Neural cell (in vitro differentiated cells): ENCODE measurements around the gene TRERF1. TPM values are rescaled to one million over a fixed set of nuclear protein-coding genes. Genes with fewer than 3 reads are reported as not detected.

Experiments
- H2AFZ ChIP-seq: fragments of 200-600, 300-800 bp; sonication (generic), shearing (Covaris generic); 2 replicates; pipeline ENCODE4 v1.6.0; 2014; ENCODE audit warnings: low read depth, mild to moderate bottlenecking, antibody characterized with exemption, low read length, moderate library complexity
- H3F3A ChIP-seq: fragments of 200-600 bp; shearing (Covaris generic); 2 replicates; pipeline ENCODE4 v1.6.1; 2016; ENCODE audit warnings: mild to moderate bottlenecking, moderate library complexity, mixed read lengths, antibody characterized with exemption, low read length; ENCODE audit not compliant: insufficient read depth, poor library complexity, severe bottlenecking
- H3K27ac ChIP-seq: fragments of 200-600, 300-800 bp; sonication (generic), shearing (Covaris generic); 2 replicates; pipeline ENCODE4 v1.5.1; 2014; ENCODE audit warnings: mild to moderate bottlenecking, low read length, moderate library complexity
- H3K27me3 ChIP-seq: fragments of 300-800, 200-600 bp; sonication (generic), shearing (Covaris generic); 2 replicates; pipeline ENCODE4 v1.6.0; 2014; ENCODE audit warnings: mild to moderate bottlenecking, low read depth, low read length, moderate library complexity; ENCODE audit not compliant: insufficient read depth
- H3K36me3 ChIP-seq: fragments of 300-800, 200-600 bp; sonication (generic), shearing (Covaris generic); 2 replicates; pipeline ENCODE4 v1.5.1; 2014; ENCODE audit warnings: mild to moderate bottlenecking, antibody characterized with exemption, low read length, moderate library complexity; ENCODE audit not compliant: insufficient read depth
- H3K4me2 ChIP-seq: fragments of 300-800, 200-600 bp; sonication (generic), shearing (Covaris generic); 2 replicates; pipeline ENCODE4 v1.6.0; 2014; ENCODE audit warnings: mild to moderate bottlenecking, low read length
- H3K4me3 ChIP-seq: fragments of 300-800, 200-600 bp; sonication (generic), shearing (Covaris generic); 2 replicates; pipeline ENCODE4 v1.5.1; 2014; ENCODE audit warnings: mild to moderate bottlenecking, low read length, moderate library complexity
- H3K79me2 ChIP-seq: fragments of 200-600 bp; shearing (Covaris generic); replicated peaks from 2 replicates; pipeline ENCODE4 v1.6.0; 2014; ENCODE audit warnings: mild to moderate bottlenecking, low read length, moderate library complexity; ENCODE audit not compliant: insufficient read depth
- H3K9ac ChIP-seq: fragments of 300-800, 200-600 bp; sonication (generic), shearing (Covaris generic); 2 replicates; pipeline ENCODE4 v1.6.1; 2016; ENCODE audit warnings: mild to moderate bottlenecking, low read length, mixed read lengths
- H3K9me2 ChIP-seq: fragments of 200-600 bp; shearing (Covaris generic); 2 replicates; pipeline ENCODE4 v1.6.1; 2016; ENCODE audit warnings: mild to moderate bottlenecking, low read length, mixed read lengths; ENCODE audit not compliant: insufficient read depth
- H3K9me3 ChIP-seq: fragments of 200-600, 300-800 bp; sonication (generic), shearing (Covaris generic); 2 replicates; pipeline ENCODE4 v1.6.1; 2016; ENCODE audit warnings: mild to moderate bottlenecking, mixed run types, low read length, moderate library complexity, mixed read lengths
- H4K20me1 ChIP-seq: fragments of 200-600 bp; shearing (Covaris generic); 2 replicates; pipeline ENCODE4 v1.6.1; 2016; ENCODE audit warnings: mild to moderate bottlenecking, mixed run types; ENCODE audit not compliant: insufficient read depth
- CTCF ChIP-seq: fragments of 450-650 bp; IDR thresholded peaks from 2 replicates; pipeline ENCODE4 v1.5.1; 2014; ENCODE audit warnings: antibody characterized with exemption, mild to moderate bottlenecking, moderate library complexity; ENCODE audit not compliant: poor library complexity, severe bottlenecking
- EP300 ChIP-seq: fragments of 450-650 bp; conservative IDR thresholded peaks from 2 replicates; pipeline ENCODE4 v1.6.1; 2014; ENCODE audit warnings: antibody characterized with exemption, mild to moderate bottlenecking, moderate library complexity; ENCODE audit not compliant: poor library complexity, severe bottlenecking
- EZH2 ChIP-seq: fragments of 200-600, 300-800 bp; shearing (Covaris generic), sonication (generic); IDR thresholded peaks from 2 replicates; pipeline ENCODE4 v1.6.1; 2014; ENCODE audit warnings: antibody characterized with exemption, low read length, borderline replicate concordance, mild to moderate bottlenecking; ENCODE audit not compliant: insufficient read depth, poor library complexity, severe bottlenecking
- MXI1 ChIP-seq: fragments of 450-650 bp; conservative IDR thresholded peaks from 2 replicates; pipeline ENCODE4 v1.6.1; 2014; ENCODE audit warnings: antibody characterized with exemption, mild to moderate bottlenecking; ENCODE audit not compliant: poor library complexity, severe bottlenecking
- POLR2AphosphoS5 ChIP-seq: IDR thresholded peaks from 2 replicates; pipeline ENCODE4 v1.6.1; 2012
- RAD21 ChIP-seq: fragments of 450-650 bp; conservative IDR thresholded peaks from 2 replicates; pipeline ENCODE4 v1.6.1; 2014; ENCODE audit warnings: antibody characterized with exemption, mild to moderate bottlenecking, moderate library complexity
- REST ChIP-seq: IDR thresholded peaks from 2 replicates; pipeline ENCODE4 v1.6.1; 2012; ENCODE audit warnings: borderline replicate concordance
- SMC3 ChIP-seq: fragments of 450-650 bp; conservative IDR thresholded peaks from 2 replicates; pipeline ENCODE4 v1.6.1; 2014; ENCODE audit warnings: antibody characterized with exemption, mild to moderate bottlenecking, moderate library complexity; ENCODE audit not compliant: poor library complexity
- TAF1 ChIP-seq: IDR thresholded peaks from 2 replicates; pipeline ENCODE4 v1.6.1; 2012; ENCODE audit warnings: low read depth
- polyA plus RNA-seq: library from polyadenylated mRNA; depleted of rRNA; stranded (reverse); fragments of >200 nt; gene quantifications from 2 replicates; pipeline ENCODE4 v1.2.3, GENCODE V29; 2014

Gene TRERF1
- polyA plus RNA-seq, 1 donor from 2014 or later = 4.5 TPM

DNA sequence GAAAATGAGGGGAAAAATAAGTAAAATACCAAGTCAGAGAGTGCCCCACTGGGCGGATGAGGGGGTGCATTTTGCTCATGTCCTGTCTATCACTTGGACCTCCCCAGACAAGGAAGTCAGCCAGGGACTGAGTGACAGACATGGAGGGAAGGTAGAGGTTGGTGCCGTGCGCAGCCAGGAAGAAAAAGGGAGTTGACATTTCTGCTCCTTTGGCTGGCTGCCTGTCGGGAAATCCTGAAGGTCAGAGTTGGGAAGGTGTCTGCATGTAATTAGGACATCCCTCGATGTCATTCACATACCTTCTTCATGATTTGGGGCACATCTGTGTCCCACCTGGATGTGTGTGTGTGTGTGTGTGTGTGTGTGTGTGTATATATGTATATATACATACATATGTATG lies 269.6 kb downstream of the TRERF1 start:
- H3K27me3 ChIP-seq = no peaks in the 10 kb centered on the region
- H3K9ac ChIP-seq = no peak overlapping the region
- TF ChIP-seq RAD21 = no peak
- no peak for TF ChIP-seq REST
- no peak for TF ChIP-seq SMC3
- TF ChIP-seq POLR2AphosphoS5 = no peak
- no peak for TF ChIP-seq MXI1
- TF ChIP-seq EP300 = no peak
- no peak for TF ChIP-seq TAF1
- no peak for TF ChIP-seq CTCF
- no peak for TF ChIP-seq EZH2
- H4K20me1 ChIP-seq = no peaks in the 10 kb centered on the region
- H3F3A ChIP-seq = no peaks in the 10 kb centered on the region
- no peak overlapping the region for H2AFZ ChIP-seq
- H3K9me3 ChIP-seq = no peaks in the 10 kb centered on the region
- H3K79me2 ChIP-seq = no peaks in the 10 kb centered on the region
- H3K4me3 ChIP-seq = no peak overlapping the region
- H3K36me3 ChIP-seq = no peaks in the 10 kb centered on the region
- H3K9me2 ChIP-seq = no peaks in the 10 kb centered on the region
- H3K4me2 ChIP-seq = no peak overlapping the region
- H3K27ac ChIP-seq = no peak overlapping the region

GRCh38 chr6:42179945-42180313 lies 271.8 kb downstream of the TRERF1 start:
- Histone ChIP-seq H3F3A (no peaks in the 10 kb centered on the region), H3K9ac (no peak overlapping the region), H3K4me2 (no peak overlapping the region), H3K9me3 (no peaks in the 10 kb centered on the region), H3K36me3 (no peaks in the 10 kb centered on the region), H3K4me3 (no peak overlapping the region), H3K27ac (no peak overlapping the region), H3K9me2 (no peaks in the 10 kb centered on the region), H4K20me1 (no peaks in the 10 kb centered on the region), H2AFZ (no peak overlapping the region), H3K27me3 (no peaks in the 10 kb centered on the region), H3K79me2 (no peaks in the 10 kb centered on the region)
- TF ChIP-seq TAF1 (no peak), MXI1 (no peak), POLR2AphosphoS5 (no peak), EZH2 (no peak)
